Breast epithelium (tissue), 3 donors: ENCODE results near the gene MVB12B.

ENCODE experiments used
- POLR2A ChIP-seq: fragments of 450-650 bp; IDR thresholded peaks from one replicate; pipeline ENCODE4 v1.6.1; 2016; ENCODE audit warnings: antibody characterized with exemption, mild to moderate bottlenecking, moderate library complexity
- TF ChIP-seq, protein P1 (sequence below), 3 donors: fragments of 450-650 bp; IDR thresholded peaks; one replicate each; pipeline ENCODE4 v1.5.1; 2016 to 2017; ENCODE audit warnings: antibody characterized with exemption in 3 of 3, mild to moderate bottlenecking in 3 of 3, moderate library complexity in 3 of 3

DNA sequence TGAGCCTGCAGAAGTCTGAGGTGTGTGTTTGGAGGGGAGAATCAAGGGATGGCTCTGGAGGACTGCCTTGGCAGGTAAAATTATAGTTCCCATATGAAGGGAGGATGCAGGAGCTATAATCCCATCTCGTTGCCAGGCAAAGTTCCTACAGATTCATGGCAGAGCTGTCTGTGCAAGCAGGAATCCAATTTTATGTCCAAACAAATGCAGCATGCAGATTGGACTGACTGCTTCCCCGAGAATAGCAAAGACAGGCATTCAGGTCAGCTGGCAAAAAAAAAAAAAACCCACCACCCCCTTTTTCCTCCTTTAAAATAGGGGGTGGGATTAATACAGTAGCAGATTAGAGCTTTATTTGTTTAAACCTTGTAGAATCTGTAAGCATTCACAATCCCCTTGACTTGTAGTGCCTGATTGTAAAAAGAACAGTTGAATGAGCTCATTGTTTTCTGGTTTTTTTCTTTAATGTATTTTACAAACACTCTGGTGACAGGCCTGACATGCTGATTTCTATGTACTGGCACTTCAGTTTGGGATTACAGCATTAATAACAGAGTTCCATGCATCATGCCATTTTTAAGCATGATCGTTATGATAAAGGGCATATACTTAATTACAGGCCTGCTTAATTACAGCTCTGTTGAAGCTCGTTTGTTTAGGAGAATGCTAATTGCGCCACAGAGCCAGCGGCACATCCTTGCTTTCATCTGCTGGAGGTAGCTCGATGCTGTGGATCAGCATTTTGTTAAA is 145.7 kb downstream of the MVB12B start:
- TF ChIP-seq, protein P1, sequence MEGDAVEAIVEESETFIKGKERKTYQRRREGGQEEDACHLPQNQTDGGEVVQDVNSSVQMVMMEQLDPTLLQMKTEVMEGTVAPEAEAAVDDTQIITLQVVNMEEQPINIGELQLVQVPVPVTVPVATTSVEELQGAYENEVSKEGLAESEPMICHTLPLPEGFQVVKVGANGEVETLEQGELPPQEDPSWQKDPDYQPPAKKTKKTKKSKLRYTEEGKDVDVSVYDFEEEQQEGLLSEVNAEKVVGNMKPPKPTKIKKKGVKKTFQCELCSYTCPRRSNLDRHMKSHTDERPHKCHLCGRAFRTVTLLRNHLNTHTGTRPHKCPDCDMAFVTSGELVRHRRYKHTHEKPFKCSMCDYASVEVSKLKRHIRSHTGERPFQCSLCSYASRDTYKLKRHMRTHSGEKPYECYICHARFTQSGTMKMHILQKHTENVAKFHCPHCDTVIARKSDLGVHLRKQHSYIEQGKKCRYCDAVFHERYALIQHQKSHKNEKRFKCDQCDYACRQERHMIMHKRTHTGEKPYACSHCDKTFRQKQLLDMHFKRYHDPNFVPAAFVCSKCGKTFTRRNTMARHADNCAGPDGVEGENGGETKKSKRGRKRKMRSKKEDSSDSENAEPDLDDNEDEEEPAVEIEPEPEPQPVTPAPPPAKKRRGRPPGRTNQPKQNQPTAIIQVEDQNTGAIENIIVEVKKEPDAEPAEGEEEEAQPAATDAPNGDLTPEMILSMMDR (IDR thresholded peaks at IDR 0.05): no peak
- TF ChIP-seq POLR2A: no peak
